ENCODE measurements around the gene RNF31.

DNA sequence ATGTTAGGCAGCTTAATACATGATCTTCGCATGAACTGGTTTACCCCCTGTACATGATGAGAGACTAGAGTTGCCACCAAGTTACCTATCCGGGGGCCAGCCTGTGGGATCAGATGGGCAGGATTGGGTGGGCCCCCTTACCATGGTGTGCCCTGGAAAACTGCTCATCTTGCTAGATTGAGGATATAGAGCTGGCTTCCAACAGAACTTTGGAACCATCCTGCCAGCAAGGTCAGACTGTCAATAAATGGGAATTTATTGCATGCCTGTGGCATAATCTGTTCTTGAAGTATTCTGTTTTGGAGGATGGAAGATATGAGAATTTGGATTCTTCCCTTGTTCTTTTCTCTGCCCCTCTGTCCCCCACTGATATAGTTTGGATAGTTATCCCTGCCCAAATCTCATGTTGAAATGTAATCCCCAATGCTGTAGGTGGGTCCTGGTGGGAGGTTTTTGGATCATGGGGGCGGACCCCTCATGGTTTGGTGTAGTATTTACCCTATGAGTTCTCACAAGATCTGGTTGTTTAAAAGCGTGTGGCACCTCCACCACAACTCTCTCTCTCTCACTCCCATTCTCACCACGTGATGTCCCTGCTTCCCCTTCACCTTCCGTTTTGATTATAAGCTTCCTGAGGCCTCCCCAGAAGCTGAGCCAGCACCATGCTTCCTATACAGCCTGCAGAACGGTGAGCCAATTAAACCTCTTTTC, 51.7 kb downstream of the RNF31 start:
- TF ChIP-seq, protein P1, sequence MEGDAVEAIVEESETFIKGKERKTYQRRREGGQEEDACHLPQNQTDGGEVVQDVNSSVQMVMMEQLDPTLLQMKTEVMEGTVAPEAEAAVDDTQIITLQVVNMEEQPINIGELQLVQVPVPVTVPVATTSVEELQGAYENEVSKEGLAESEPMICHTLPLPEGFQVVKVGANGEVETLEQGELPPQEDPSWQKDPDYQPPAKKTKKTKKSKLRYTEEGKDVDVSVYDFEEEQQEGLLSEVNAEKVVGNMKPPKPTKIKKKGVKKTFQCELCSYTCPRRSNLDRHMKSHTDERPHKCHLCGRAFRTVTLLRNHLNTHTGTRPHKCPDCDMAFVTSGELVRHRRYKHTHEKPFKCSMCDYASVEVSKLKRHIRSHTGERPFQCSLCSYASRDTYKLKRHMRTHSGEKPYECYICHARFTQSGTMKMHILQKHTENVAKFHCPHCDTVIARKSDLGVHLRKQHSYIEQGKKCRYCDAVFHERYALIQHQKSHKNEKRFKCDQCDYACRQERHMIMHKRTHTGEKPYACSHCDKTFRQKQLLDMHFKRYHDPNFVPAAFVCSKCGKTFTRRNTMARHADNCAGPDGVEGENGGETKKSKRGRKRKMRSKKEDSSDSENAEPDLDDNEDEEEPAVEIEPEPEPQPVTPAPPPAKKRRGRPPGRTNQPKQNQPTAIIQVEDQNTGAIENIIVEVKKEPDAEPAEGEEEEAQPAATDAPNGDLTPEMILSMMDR (IDR thresholded peaks at IDR 0.05), result no peak
- no peak for TF ChIP-seq POLR2A (IDR thresholded peaks at IDR 0.05)
